Endothelial cell of umbilical vein (primary cell): ENCODE measurements around the gene PUM2. TPM values are rescaled to one million over a fixed set of nuclear protein-coding genes. Genes with fewer than 3 reads are reported as not detected.

Experiments used
- BruUV-seq: library from RNA; stranded (reverse); fragments of 400-500 nt; replicated peaks from 2 replicates; lab custom pipeline; 2021; lab: Mats Ljungman, UMichigan
- CTCF ChIA-PET: fragments of 300-600, 350-600 bp; sonication (Branson Sonifier 250); formaldehyde crosslinking; loops from one replicate; lab custom pipeline; 2021; ENCODE audit warnings: antibody characterized with exemption, inconsistent platforms; lab: Charles Lee
- POLR2A ChIA-PET: fragments of 300-600, 350-600 bp; sonication (Branson Sonifier 250); formaldehyde crosslinking; loops from one replicate; lab custom pipeline; 2021; ENCODE audit warnings: antibody characterized with exemption, inconsistent platforms; lab: Charles Lee
- DNase-seq: peaks from one replicate; pipeline ENCODE4 v3.0.0-alpha.2; 2011; ENCODE audit warnings: low read depth, low spot score
- FAIRE-seq: peaks from 2 replicates; lab custom pipeline; 2011; peaks lifted over from hg19 to GRCh38; lab: Jason Lieb, UNC
- H2AFZ ChIP-seq: 2 replicates; pipeline ENCODE4 v1.6.0; 2012; ENCODE audit warnings: low read depth, low read length, control low read depth, inconsistent platforms
- H3K27ac ChIP-seq: 2 replicates; pipeline ENCODE4 v1.5.1; 2011; ENCODE audit warnings: low read depth, mild to moderate bottlenecking, control low read depth, low read length, moderate library complexity; ENCODE audit not compliant: insufficient read depth
- H3K27me3 ChIP-seq, 2 experiments: 2 replicates each; pipeline versions ENCODE4 v1.6.0 to v1.6.1; 2011; ENCODE audit warnings: low read length in 2 of 2, mixed read lengths in 1 of 2; ENCODE audit not compliant: control insufficient read depth in 2 of 2, insufficient read depth in 2 of 2
- H3K36me3 ChIP-seq, 2 experiments: 2 replicates in 1 of 2; 3 replicates in 1 of 2; pipeline ENCODE4 v1.5.1; 2011; ENCODE audit warnings: low read length in 2 of 2, mild to moderate bottlenecking in 1 of 2, moderate library complexity in 1 of 2; ENCODE audit not compliant: control insufficient read depth in 2 of 2, insufficient read depth in 2 of 2; ENCODE audit errors: extremely low read depth in 1 of 2
- H3K4me1 ChIP-seq: 3 replicates; pipeline ENCODE4 v1.5.1; 2011; ENCODE audit warnings: mild to moderate bottlenecking, low read length; ENCODE audit not compliant: control insufficient read depth, insufficient read depth; ENCODE audit errors: extremely low read depth
- H3K4me2 ChIP-seq: 2 replicates; pipeline ENCODE4 v1.6.1; 2011; ENCODE audit warnings: low read length, control low read depth, mixed read lengths; ENCODE audit not compliant: insufficient read depth
- H3K4me3 ChIP-seq, 3 experiments: fragments of 200-600 bp in 1 of 3; sonication (generic), shearing (Covaris generic) in 1 of 3; replicated peaks in 1 of 3; 2 replicates each; pipeline ENCODE4 v1.5.1; 2011 to 2016; ENCODE audit warnings: control low read depth in 3 of 3, low read length in 3 of 3, mild to moderate bottlenecking in 2 of 3, inconsistent platforms in 1 of 3, low read depth in 1 of 3, moderate library complexity in 1 of 3; ENCODE audit not compliant: insufficient read depth in 1 of 3
- H3K79me2 ChIP-seq: 2 replicates; pipeline ENCODE4 v1.6.0; 2012; ENCODE audit warnings: low read length, inconsistent platforms; ENCODE audit not compliant: control insufficient read depth, insufficient read depth
- H3K9ac ChIP-seq: replicated peaks from 2 replicates; pipeline ENCODE3; 2011; ENCODE audit warnings: low read length, control low read depth; ENCODE audit not compliant: insufficient read depth; ENCODE audit errors: extremely low read depth
- H3K9me1 ChIP-seq: replicated peaks from 3 replicates; pipeline ENCODE4 v1.6.0; 2011; ENCODE audit warnings: mild to moderate bottlenecking, low read length; ENCODE audit not compliant: control insufficient read depth, insufficient read depth; ENCODE audit errors: extremely low read depth
- H3K9me3 ChIP-seq: replicated peaks from 2 replicates; pipeline ENCODE4 v1.5.1; 2012; ENCODE audit warnings: low read length, inconsistent platforms; ENCODE audit not compliant: control insufficient read depth, insufficient read depth
- H4K20me1 ChIP-seq: replicated peaks from 2 replicates; pipeline ENCODE3; 2011; ENCODE audit warnings: mild to moderate bottlenecking, low read length; ENCODE audit not compliant: control insufficient read depth, insufficient read depth; ENCODE audit errors: extremely low read depth
- EZH2 ChIP-seq: IDR thresholded peaks from 2 replicates; pipeline ENCODE4 v1.6.1; 2012; ENCODE audit warnings: borderline replicate concordance, low read depth, mild to moderate bottlenecking, moderate library complexity, low read length, inconsistent platforms; ENCODE audit not compliant: severe bottlenecking
- FOS ChIP-seq: IDR thresholded peaks from 2 replicates; pipeline ENCODE4 v1.6.1; 2011; ENCODE audit warnings: mild to moderate bottlenecking, low read length, moderate library complexity, borderline replicate concordance; ENCODE audit not compliant: insufficient read depth
- GATA2 ChIP-seq: IDR thresholded peaks from 2 replicates; pipeline ENCODE4 v1.7.0; 2011; ENCODE audit warnings: low read depth, mild to moderate bottlenecking, moderate library complexity, mixed read lengths, low read length; ENCODE audit not compliant: insufficient read length, insufficient read depth
- JUN ChIP-seq: IDR thresholded peaks from 2 replicates; pipeline ENCODE4 v1.6.1; 2011; ENCODE audit warnings: borderline replicate concordance, low read depth; ENCODE audit not compliant: insufficient read length, insufficient read depth
- MAX ChIP-seq: IDR thresholded peaks from 2 replicates; pipeline ENCODE4 v1.6.1; 2011; ENCODE audit not compliant: insufficient read depth, insufficient read length
- MYC ChIP-seq: IDR thresholded peaks from one replicate; pipeline ENCODE4 v1.6.1; 2011; ENCODE audit warnings: mild to moderate bottlenecking, low read depth, low read length
- POLR2A ChIP-seq: IDR thresholded peaks from 2 replicates; pipeline ENCODE4 v1.6.1; 2012; ENCODE audit warnings: low read depth, mild to moderate bottlenecking, control low read depth, low read length
- POLR2AphosphoS5 ChIP-seq: IDR thresholded peaks from 2 replicates; pipeline ENCODE4 v1.6.1; 2012; ENCODE audit warnings: low read depth, mild to moderate bottlenecking, control low read depth, low read length, moderate library complexity; ENCODE audit not compliant: insufficient read depth
- dilution Hi-C: fragments of 300-500 bp; cut with MboI; formaldehyde crosslinking; loops from one replicate; pipeline ENCODE4 v1.15.0; 2019; ENCODE audit warnings: low sequenced_read_pairs; ENCODE audit not compliant: extremely low pct_ligation_motif_present
- intact Hi-C: fragments of 100-400 bp; cut with micrococcal nuclease; formaldehyde crosslinking; loops from one replicate; pipeline ENCODE4 v1.10.0; 2022
- polyA plus RNA-seq, 4 experiments: library from polyadenylated mRNA; depleted of rRNA in 3 of 4; stranded (reverse) in 3 of 4; unstranded in 1 of 4; fragments of >200 nt; gene quantifications; 2 replicates each; pipeline versions ENCODE4 v1.2.1 to v1.2.3, GENCODE V29; 2011 to 2012; ENCODE audit warnings: missing spikeins in 1 of 4
- total RNA-seq: library from RNA; stranded (reverse); gene quantifications from 2 replicates; pipeline ENCODE4 v1.2.3, GENCODE V29; 2021
- TF ChIP-seq, protein P1 (sequence below), 2 donors: IDR thresholded peaks; 1 replicate in 1 of 2; 2 replicates in 1 of 2; pipeline ENCODE4 v1.5.1; 2011; ENCODE audit warnings: low read length in 2 of 2, mild to moderate bottlenecking in 2 of 2, moderate library complexity in 2 of 2, control low read depth in 1 of 2, inconsistent platforms in 1 of 2, low read depth in 1 of 2; ENCODE audit not compliant: insufficient read depth in 1 of 2; ENCODE audit errors: extremely low read depth in 1 of 2

The PUM2 gene
- total and polyA plus RNA-seq, 2 donors (not counting 3 experiments of a cell fraction or from before 2014, with no cell fraction given) = 32.9 to 83.7 TPM

DNA sequence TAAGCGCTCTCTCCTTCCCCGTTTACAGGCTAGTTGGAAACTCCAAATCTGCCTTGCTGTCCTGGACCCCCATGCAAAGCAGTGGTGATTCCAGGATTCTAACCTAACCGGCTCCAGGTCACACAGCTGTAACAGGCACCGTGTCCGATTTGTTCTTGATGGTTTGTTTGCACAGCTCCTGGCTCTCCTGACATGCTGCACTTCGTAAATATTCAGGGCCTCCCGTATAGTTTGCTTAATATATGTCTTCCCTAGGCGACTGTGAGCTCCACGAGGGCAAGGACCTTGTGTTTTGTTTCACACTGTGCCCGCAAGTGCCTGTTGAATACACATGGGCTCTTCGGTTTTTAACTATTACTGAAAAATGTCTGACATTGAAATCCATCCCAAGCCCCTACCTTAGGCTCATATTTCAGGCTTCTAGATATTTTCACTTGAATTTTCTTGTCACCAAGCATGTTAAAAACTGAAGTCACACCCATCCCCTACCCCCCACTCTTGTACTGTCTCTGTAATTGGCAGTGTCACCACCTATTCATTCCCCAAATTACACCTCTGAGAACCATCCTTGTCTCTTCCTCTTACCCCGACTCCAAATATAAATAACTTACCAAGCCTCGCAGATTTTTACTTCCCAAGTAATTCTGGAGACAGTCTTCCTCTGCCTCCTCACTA, 1.0 kb upstream of the PUM2 start:
- CTCF ChIA-PET = interaction anchor here (0.7 to 1.4 kb wide), 5 partner anchors 15 to 37 kb away, joined by 3 to 6 read pairs (median 3); no protein-coding TSS in a partner anchor
- dilution Hi-C loops = no loop called here

More for the DNA sequence above, 1.0 kb upstream of the PUM2 start:
- peak overlapping the region; percentile 69 to 100 (median 75) for H3K4me3 ChIP-seq
- BruUV-seq = no TSS peak
- intact Hi-C loops = loop anchor here (5.0 kb wide), 1 partner anchor 299 kb away; the partner anchor contains the start of gene LAPTM4A
- POLR2A ChIA-PET = no interaction called here
- H2AFZ ChIP-seq = peak overlapping the region; percentile 92
- peaks cover 12% of the 10 kb centered on the region for H4K20me1 ChIP-seq
- H3K4me1 ChIP-seq = peaks cover 31% of the 10 kb centered on the region
- H3K9ac ChIP-seq = peak overlapping the region; percentile 88
- no peaks in the 10 kb centered on the region for H3K9me3 ChIP-seq
- H3K27ac ChIP-seq = peak overlapping the region; percentile 85
- H3K4me2 ChIP-seq = peak overlapping the region; percentile 77
- FAIRE-seq (peak; percentile 48), DNase-seq (no peak)
- peaks cover 0 to 3% of the 10 kb centered on the region in 2 experiments for H3K36me3 ChIP-seq
- TF ChIP-seq POLR2AphosphoS5 (no peak), EZH2 (no peak), GATA2 (no peak), MAX (no peak), MYC (no peak), JUN (no peak), POLR2A (no peak), FOS (no peak)
- TF ChIP-seq, protein P1, sequence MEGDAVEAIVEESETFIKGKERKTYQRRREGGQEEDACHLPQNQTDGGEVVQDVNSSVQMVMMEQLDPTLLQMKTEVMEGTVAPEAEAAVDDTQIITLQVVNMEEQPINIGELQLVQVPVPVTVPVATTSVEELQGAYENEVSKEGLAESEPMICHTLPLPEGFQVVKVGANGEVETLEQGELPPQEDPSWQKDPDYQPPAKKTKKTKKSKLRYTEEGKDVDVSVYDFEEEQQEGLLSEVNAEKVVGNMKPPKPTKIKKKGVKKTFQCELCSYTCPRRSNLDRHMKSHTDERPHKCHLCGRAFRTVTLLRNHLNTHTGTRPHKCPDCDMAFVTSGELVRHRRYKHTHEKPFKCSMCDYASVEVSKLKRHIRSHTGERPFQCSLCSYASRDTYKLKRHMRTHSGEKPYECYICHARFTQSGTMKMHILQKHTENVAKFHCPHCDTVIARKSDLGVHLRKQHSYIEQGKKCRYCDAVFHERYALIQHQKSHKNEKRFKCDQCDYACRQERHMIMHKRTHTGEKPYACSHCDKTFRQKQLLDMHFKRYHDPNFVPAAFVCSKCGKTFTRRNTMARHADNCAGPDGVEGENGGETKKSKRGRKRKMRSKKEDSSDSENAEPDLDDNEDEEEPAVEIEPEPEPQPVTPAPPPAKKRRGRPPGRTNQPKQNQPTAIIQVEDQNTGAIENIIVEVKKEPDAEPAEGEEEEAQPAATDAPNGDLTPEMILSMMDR (IDR thresholded peaks at IDR 0.05; ENCODE audit: extremely low read depth in 1 of 2, insufficient read depth in 1 of 2, low read depth in 1 of 2, low read length in 2 of 2) = no peak
- no peaks in the 10 kb centered on the region for H3K27me3 ChIP-seq
- peaks cover 38% of the 10 kb centered on the region for H3K79me2 ChIP-seq
- no peaks in the 10 kb centered on the region for H3K9me1 ChIP-seq
